PC-9 (cell line): Measurements from ENCODE around the gene EEA1. TPM values are rescaled to one million over a fixed set of nuclear protein-coding genes. Genes with fewer than 3 reads are reported as not detected.

Source experiments
- BruUV-seq: library from RNA; stranded (reverse); fragments of 400-500 nt; replicated peaks from 2 replicates; lab custom pipeline; 2021; lab: Mats Ljungman, UMichigan
- CTCF ChIA-PET: fragments of 300-600 bp; sonication (Branson Sonifier 250); formaldehyde crosslinking; loops from one replicate; lab custom pipeline; 2022; ENCODE audit warnings: antibody characterized with exemption; lab: Charles Lee
- POLR2A ChIA-PET: fragments of 300-600 bp; sonication (Branson Sonifier 250); formaldehyde crosslinking; loops from one replicate; lab custom pipeline; 2022; ENCODE audit warnings: antibody characterized with exemption; ENCODE audit not compliant: unreplicated experiment; lab: Charles Lee
- DNase-seq, 2 experiments: peaks; one replicate each; pipeline versions ENCODE4 v3.0.0 to v3.0.0-alpha.2; 2015 to 2022; ENCODE audit warnings: mixed read lengths in 1 of 2
- H2AFZ ChIP-seq: fragments of 200-600 bp; sonication (generic); 2 replicates; pipeline ENCODE4 v1.8.1; 2017; ENCODE audit warnings: antibody characterized with exemption
- H3F3A ChIP-seq: fragments of 200-600 bp; sonication (generic); 2 replicates; pipeline ENCODE4 v1.8.1; 2017; ENCODE audit warnings: antibody characterized with exemption, mild to moderate bottlenecking, low read depth; ENCODE audit not compliant: insufficient read depth
- H3K27ac ChIP-seq: fragments of 200-600 bp; sonication (generic); 2 replicates; pipeline ENCODE4 v1.6.1; 2016; ENCODE audit warnings: mixed run types
- H3K27me3 ChIP-seq: fragments of 200-600 bp; sonication (generic); 2 replicates; pipeline ENCODE4 v1.6.1; 2016; ENCODE audit warnings: low read depth, mixed run types; ENCODE audit not compliant: insufficient read depth
- H3K36me3 ChIP-seq: fragments of 200-600 bp; sonication (generic); 2 replicates; pipeline ENCODE4 v1.6.1; 2016; ENCODE audit warnings: low read depth, mixed run types
- H3K4me1 ChIP-seq: fragments of 200-600 bp; sonication (generic); replicated peaks from 2 replicates; pipeline ENCODE4 v1.6.1; 2016; ENCODE audit warnings: mixed run types; ENCODE audit not compliant: insufficient read depth
- H3K4me2 ChIP-seq: fragments of 200-600 bp; sonication (generic); 2 replicates; pipeline ENCODE4 v1.6.1; 2017; ENCODE audit warnings: mixed run types
- H3K4me3 ChIP-seq: fragments of 200-600 bp; sonication (generic); 2 replicates; pipeline ENCODE4 v1.6.1; 2016; ENCODE audit warnings: mixed run types
- H3K79me2 ChIP-seq: fragments of 200-600 bp; sonication (generic); 2 replicates; pipeline ENCODE4 v1.6.1; 2017; ENCODE audit warnings: low read depth, mixed run types
- H3K9me2 ChIP-seq: fragments of 200-600 bp; sonication (generic); 2 replicates; pipeline ENCODE4 v1.8.1; 2017; ENCODE audit warnings: mild to moderate bottlenecking; ENCODE audit not compliant: insufficient read depth
- H3K9me3 ChIP-seq: fragments of 200-600 bp; sonication (generic); 2 replicates; pipeline ENCODE4 v1.8.1; 2016; ENCODE audit warnings: low read depth; ENCODE audit not compliant: insufficient read depth
- H4K20me1 ChIP-seq: fragments of 200-600 bp; sonication (generic); 2 replicates; pipeline ENCODE4 v1.8.1; 2017; ENCODE audit not compliant: insufficient read depth
- CTCF ChIP-seq: fragments of 200-600 bp; sonication (generic); conservative IDR thresholded peaks from 2 replicates; pipeline ENCODE4 v1.6.1; 2017; ENCODE audit warnings: mixed run types, antibody characterized with exemption, mild to moderate bottlenecking, moderate library complexity
- EZH2 ChIP-seq: fragments of 200-600 bp; sonication (generic); IDR thresholded peaks from 2 replicates; pipeline ENCODE4 v1.8.0; 2017; ENCODE audit warnings: antibody characterized with exemption, low read depth
- intact Hi-C: fragments of 100-400 bp; cut with micrococcal nuclease; formaldehyde crosslinking; loops from one replicate; pipeline ENCODE4 v1.10.0; 2022; ENCODE audit not compliant: unreplicated experiment
- total RNA-seq: library from RNA; stranded (reverse); gene quantifications from 2 replicates; pipeline ENCODE4 v1.2.3, GENCODE V29; 2021

EEA1 gene
- total RNA-seq, 1 experiment from 2014 or later: 15.7 TPM

DNA sequence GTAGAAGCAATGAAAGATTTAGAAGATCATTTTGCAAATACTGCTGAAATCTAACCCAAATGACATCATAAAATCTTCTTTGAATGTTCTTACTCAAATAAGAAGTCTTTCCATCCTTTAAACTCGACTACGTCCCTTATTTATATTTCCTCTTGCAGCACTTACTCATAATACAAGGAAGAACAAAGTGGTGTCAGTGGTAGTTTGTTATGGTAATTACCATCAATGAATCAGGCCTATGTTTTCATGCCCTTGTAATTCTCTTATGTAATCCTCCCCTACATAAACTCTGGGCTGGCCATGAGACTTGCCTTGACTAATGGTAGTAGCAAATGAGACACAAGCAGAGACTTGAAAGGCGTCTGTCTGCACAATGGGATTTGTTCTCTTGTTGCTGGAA, 17.0 kb downstream of the EEA1 start:
- POLR2A ChIA-PET: no interaction called here
- Histone ChIP-seq H3K9me3 (peaks cover 5% of the 10 kb centered on the region; the same call in 1 of the 2 replicates), H2AFZ (no peak overlapping the region), H3K36me3 (no peaks in the 10 kb centered on the region), H3F3A (no peaks in the 10 kb centered on the region), H3K4me3 (no peak overlapping the region), H3K4me1 (no peaks in the 10 kb centered on the region), H3K79me2 (peaks cover 16% of the 10 kb centered on the region; the same call in 1 of the 2 replicates), H4K20me1 (no peaks in the 10 kb centered on the region), H3K27ac (no peak overlapping the region), H3K9me2 (no peaks in the 10 kb centered on the region), H3K4me2 (no peak overlapping the region), H3K27me3 (no peaks in the 10 kb centered on the region)
- intact Hi-C loops: no loop called here
- DNase-seq: no peak
- CTCF ChIA-PET: no interaction called here
- no TSS peak for BruUV-seq
- TF ChIP-seq EZH2 (no peak), CTCF (no peak)

GRCh38 chr12:92911339-92911738, 17.8 kb downstream of the EEA1 start:
- no TSS peak for BruUV-seq
- H3K36me3 ChIP-seq: no peaks in the 10 kb centered on the region
- H3K27ac ChIP-seq: no peak overlapping the region
- DNase-seq: no peak
- no peaks in the 10 kb centered on the region for H4K20me1 ChIP-seq
- H3K79me2 ChIP-seq: peaks cover 16% of the 10 kb centered on the region; the same call in 1 of the 2 replicates
- H3F3A ChIP-seq: no peaks in the 10 kb centered on the region
- intact Hi-C loops: no loop called here
- no peak overlapping the region for H2AFZ ChIP-seq
- no peaks in the 10 kb centered on the region for H3K4me1 ChIP-seq
- H3K4me2 ChIP-seq: no peak overlapping the region
- TF ChIP-seq CTCF (no peak), EZH2 (no peak)
- CTCF ChIA-PET: no interaction called here
- no peaks in the 10 kb centered on the region for H3K9me2 ChIP-seq
- POLR2A ChIA-PET: no interaction called here
- peaks cover 5% of the 10 kb centered on the region; the same call in 1 of the 2 replicates for H3K9me3 ChIP-seq
- no peak overlapping the region for H3K4me3 ChIP-seq
- no peaks in the 10 kb centered on the region for H3K27me3 ChIP-seq

- Histone ChIP-seq H3K27me3 (no peaks in the 10 kb centered on the region), H2AFZ (no peak overlapping the region), H3K36me3 (no peaks in the 10 kb centered on the region), H3F3A (no peaks in the 10 kb centered on the region), H4K20me1 (no peaks in the 10 kb centered on the region), H3K79me2 (peaks cover 18% of the 10 kb centered on the region; the same call in 1 of the 2 replicates), H3K4me3 (no peak overlapping the region), H3K9me2 (no peaks in the 10 kb centered on the region), H3K4me2 (no peak overlapping the region), H3K4me1 (no peaks in the 10 kb centered on the region), H3K27ac (no peak overlapping the region), H3K9me3 (peaks cover 5% of the 10 kb centered on the region; the same call in 1 of the 2 replicates)
- ChIA-PET CTCF (no interaction called here), POLR2A (no interaction called here)
- DNase-seq: no peak
- BruUV-seq: no TSS peak
- TF ChIP-seq EZH2 (no peak), CTCF (no peak)
- intact Hi-C loops: no loop called here
These were observed 21.0 kb downstream of the EEA1 start for GRCh38 chr12:92908108-92908507.
